ENCODE data around the gene KLHDC1. TPM values are rescaled to one million over a fixed set of nuclear protein-coding genes. Genes with fewer than 3 reads are reported as not detected.
A peak's percentile ranks its signal among the peaks of the same experiment; 100 is the strongest.

KLHDC1 gene
- total RNA-seq, 2 donors from 2014 or later, result 0.35 to 0.77 TPM

- H3K27ac Mint-ChIP-seq, result peak overlapping the region; percentile 98
- Histone ChIP-seq H3K4me3 (ENCODE audit: low read length) (peak overlapping the region; percentile 98), H3K4me1 (ENCODE audit: control insufficient read depth, insufficient read depth, low read length) (peaks cover 6% of the 10 kb centered on the region), H3K27me3 (ENCODE audit: control insufficient read depth, insufficient read depth, low read length, poor library complexity, severe bottlenecking) (no peaks in the 10 kb centered on the region), H3K36me3 (ENCODE audit: control insufficient read depth, insufficient read depth, low read length) (peaks cover 2% of the 10 kb centered on the region), H3K9me3 (ENCODE audit: control insufficient read depth, low read length) (no peaks in the 10 kb centered on the region), H3K9ac (ENCODE audit: extremely low read depth, low read length, poor library complexity, severe bottlenecking) (peak overlapping the region; percentile 73), H3K27ac (ENCODE audit: low read depth, low read length) (no peak overlapping the region)
- 88 to 91% methylated on average over 10 of the region's 10 CpGs for WGBS, 2 experiments (ENCODE audit: insufficient coverage in 1 of 2, insufficient read length in 1 of 2)
- H3K27me3 Mint-ChIP-seq (ENCODE audit: insufficient read depth), result no peaks in the 10 kb centered on the region
- peak overlapping the region; percentile 92 for H3K4me3 Mint-ChIP-seq
- H3K4me1 Mint-ChIP-seq, result peaks cover 15% of the 10 kb centered on the region
- TF ChIP-seq CTCF (conservative IDR thresholded peaks at IDR 0.05), result no peak
- DNase-seq, result peak; percentile 58
- peaks cover 2% of the 10 kb centered on the region for H3K36me3 Mint-ChIP-seq (ENCODE audit: low read depth)
- H3K9me3 Mint-ChIP-seq, result no peaks in the 10 kb centered on the region
These were observed 73.9 kb downstream of the KLHDC1 start for GRCh38 chr14:49766839-49767238.

DNA sequence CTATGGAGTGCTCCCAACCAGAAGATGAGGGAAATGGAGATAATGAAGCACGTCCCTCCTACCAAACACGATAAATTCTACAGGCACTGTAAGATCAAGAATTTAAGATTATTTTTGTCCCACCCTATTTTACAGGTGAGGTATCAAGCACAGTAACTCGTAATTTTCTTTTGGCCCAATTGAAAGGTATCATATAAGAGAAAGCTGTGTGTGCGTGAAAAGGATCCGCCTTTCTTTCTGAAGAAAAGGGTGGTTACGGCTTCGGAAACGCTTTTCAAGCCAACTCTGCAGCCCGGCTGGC lies 74.3 kb downstream of the KLHDC1 start:
- Mint-ChIP-seq H3K36me3 (ENCODE audit: low read depth) (peaks cover 2% of the 10 kb centered on the region), H3K27ac (peak overlapping the region; percentile 98), H3K27me3 (ENCODE audit: insufficient read depth) (no peaks in the 10 kb centered on the region), H3K4me1 (peaks cover 15% of the 10 kb centered on the region), H3K9me3 (no peaks in the 10 kb centered on the region), H3K4me3 (peak overlapping the region; percentile 92)
- H3K36me3 ChIP-seq (ENCODE audit: control insufficient read depth, insufficient read depth, low read length), result peaks cover 5% of the 10 kb centered on the region
- H3K27me3 ChIP-seq (ENCODE audit: control insufficient read depth, insufficient read depth, low read length, poor library complexity, severe bottlenecking), result no peaks in the 10 kb centered on the region
- no peak for DNase-seq
- H3K27ac ChIP-seq (ENCODE audit: low read depth, low read length), result peak overlapping the region; percentile 97
- H3K4me3 ChIP-seq (ENCODE audit: low read length), result peak overlapping the region; percentile 98
- TF ChIP-seq CTCF (conservative IDR thresholded peaks at IDR 0.05), result no peak
- peaks cover 6% of the 10 kb centered on the region for H3K4me1 ChIP-seq (ENCODE audit: control insufficient read depth, insufficient read depth, low read length)
- no peaks in the 10 kb centered on the region for H3K9me3 ChIP-seq (ENCODE audit: control insufficient read depth, low read length)
- H3K9ac ChIP-seq (ENCODE audit: extremely low read depth, low read length, poor library complexity, severe bottlenecking), result peak overlapping the region; percentile 73
- WGBS, 2 experiments (ENCODE audit: insufficient coverage in 1 of 2, insufficient read length in 1 of 2), result 2% methylated on average over 9 of the region's 9 CpGs; no CpG with 5 or more reads in 1 of the 2 experiments

GRCh38 chr14:49767571-49768300 lies 74.8 kb downstream of the KLHDC1 start, which contains the start of gene KLHDC2:
KLHDC2 (plus strand) TSS chr14:49768153; CDS start chr14:49768469, 316 bp downstream.
- Mint-ChIP-seq H3K4me3 (peak within 1 kb of the TSS; percentile 92), H3K27me3 (ENCODE audit: insufficient read depth) (no peaks in the 10 kb centered on the region), H3K27ac (peak within 1 kb of the TSS; percentile 99), H3K36me3 (ENCODE audit: low read depth) (peaks cover 4% of the 10 kb centered on the region), H3K4me1 (peaks cover 15% of the 10 kb centered on the region), H3K9me3 (no peaks in the 10 kb centered on the region)
- no peaks in the 10 kb centered on the region for H3K9me3 ChIP-seq (ENCODE audit: control insufficient read depth, low read length)
- H3K4me1 ChIP-seq (ENCODE audit: control insufficient read depth, insufficient read depth, low read length), result peaks cover 6% of the 10 kb centered on the region
- H3K27ac ChIP-seq (ENCODE audit: low read depth, low read length), result peak within 1 kb of the TSS; percentile 97
- WGBS, 2 experiments (ENCODE audit: insufficient coverage in 1 of 2, insufficient read length in 1 of 2), result 0 to 1% methylated on average over 38 to 86 of the region's 86 CpGs
- H3K4me3 ChIP-seq (ENCODE audit: low read length), result peak within 1 kb of the TSS; percentile 98
- peak; percentile 95 for DNase-seq
- H3K9ac ChIP-seq (ENCODE audit: extremely low read depth, low read length, poor library complexity, severe bottlenecking), result peak within 1 kb of the TSS; percentile 98
- peak; percentile 54 for TF ChIP-seq CTCF (conservative IDR thresholded peaks at IDR 0.05)
- peaks cover 11% of the 10 kb centered on the region for H3K36me3 ChIP-seq (ENCODE audit: control insufficient read depth, insufficient read depth, low read length)
- H3K27me3 ChIP-seq (ENCODE audit: control insufficient read depth, insufficient read depth, low read length, poor library complexity, severe bottlenecking), result no peaks in the 10 kb centered on the region

Measured in endodermal cell (in vitro differentiated cells).